B cell (primary cell): ENCODE measurements around the gene QSOX2.

Experiments
- CTCF ChIP-seq: fragments of 200-600 bp; IDR thresholded peaks from one replicate; pipeline ENCODE4 v1.8.0; 2022; ENCODE audit warnings: antibody characterized with exemption, mild to moderate bottlenecking
- EZH2 ChIP-seq: IDR thresholded peaks from 2 replicates; pipeline ENCODE4 v1.6.1; 2012; ENCODE audit warnings: borderline replicate concordance, low read depth, mild to moderate bottlenecking, moderate library complexity, low read length; ENCODE audit not compliant: insufficient read depth, poor library complexity, severe bottlenecking

GRCh38 chr9:136201609-136202453, 43.8 kb downstream of the QSOX2 start:
- no peak for TF ChIP-seq CTCF
- no peak for TF ChIP-seq EZH2
